SKM-1 treated with dmso at 0.1 percent for 144 hours (cell line): ENCODE results near the gene TSFM.
"Not testable (repeated sequence)": the region's sequence is repeated elsewhere in the genome, so short reads cannot be mapped to it uniquely, and the experiment has no call there.

Experiments
- DNase-seq: peaks from one replicate; lab custom pipeline; 2025; ENCODE audit not compliant: unreplicated experiment; lab: John Stamatoyannopoulos, UW

TSFM gene

GRCh38 chr12:57762463-57762862 lies 20.1 kb upstream of the TSFM start:
- no peak for DNase-seq

GRCh38 chr12:57763881-57764661 lies 18.5 kb upstream of the TSFM start:
- DNase-seq = no peak

GRCh38 chr12:57764662-57765002 lies 18.0 kb upstream of the TSFM start:
- no peak for DNase-seq

DNA sequence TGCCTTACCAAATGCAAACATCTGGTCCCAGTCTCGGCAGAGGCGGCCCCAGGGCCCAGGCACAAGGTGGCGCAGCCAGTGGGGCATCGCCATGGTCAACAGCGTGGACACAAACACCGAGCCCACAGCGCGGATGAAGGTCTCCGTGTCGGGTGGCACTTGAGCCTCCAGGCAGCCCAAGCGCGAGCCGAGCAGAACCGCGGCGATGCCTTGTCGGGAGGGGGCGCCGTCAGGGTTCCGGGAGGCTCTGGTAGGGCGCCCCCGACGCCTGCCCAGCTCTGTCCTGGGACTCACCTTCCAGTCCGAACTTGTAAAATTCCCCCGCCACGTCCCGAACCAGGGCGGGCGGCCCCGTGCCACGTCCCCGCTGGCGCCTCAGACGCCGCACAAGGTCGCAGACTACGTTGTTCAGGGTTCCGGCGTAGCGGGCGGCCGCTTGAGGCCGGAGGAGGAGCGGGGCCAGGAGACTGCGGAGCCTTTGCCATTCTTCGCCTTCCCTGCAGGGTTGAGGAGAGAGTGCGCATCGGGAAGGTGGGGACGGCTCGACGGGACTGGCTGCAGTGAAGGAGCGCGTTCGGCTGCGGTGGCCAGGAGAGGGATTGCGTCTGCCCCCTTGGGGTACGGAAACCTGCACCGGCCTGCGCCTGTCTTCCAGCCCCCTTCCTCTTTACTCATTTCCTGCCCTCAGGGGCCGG lies 17.4 kb upstream of the TSFM start:
- DNase-seq = peak; percentile 26

DNA sequence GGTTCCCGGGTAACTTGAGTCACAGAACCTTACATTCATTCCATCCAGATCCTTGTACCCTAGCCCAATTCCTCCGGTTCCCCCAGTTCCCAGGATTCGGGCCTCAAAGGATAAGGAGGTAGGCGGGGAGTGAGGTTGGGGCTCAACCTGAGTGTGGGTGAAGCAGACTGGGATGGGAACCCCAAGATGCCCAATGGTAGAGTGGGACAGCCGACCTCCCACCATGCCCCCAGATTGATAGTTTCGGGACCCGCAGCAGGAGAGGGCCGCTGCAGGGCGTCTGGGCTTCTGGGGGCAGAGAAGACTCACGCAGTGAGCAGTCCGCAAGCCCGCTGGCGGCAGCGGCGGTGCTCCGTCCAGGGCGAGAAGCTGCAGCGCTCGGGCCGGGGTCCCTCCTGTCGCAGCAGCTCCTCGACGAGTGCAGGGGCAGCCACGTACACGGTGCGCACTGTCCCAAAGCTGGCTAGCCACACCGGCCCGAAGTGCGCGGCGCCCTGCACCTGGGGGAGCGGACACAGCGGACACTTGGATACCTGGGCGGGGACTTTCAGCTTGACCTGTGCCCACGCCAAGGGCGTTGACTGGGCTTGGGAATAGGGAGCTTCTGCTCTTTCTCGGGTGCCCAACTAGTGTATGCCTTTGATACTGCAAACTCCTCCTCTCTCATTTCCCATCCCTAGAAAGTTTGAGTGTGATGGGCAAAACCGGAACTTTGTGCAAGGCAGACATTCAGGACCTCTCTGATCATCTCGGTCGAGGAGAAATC lies 16.7 kb upstream of the TSFM start:
- DNase-seq = no peak

GRCh38 chr12:57766464-57767304 lies 15.9 kb upstream of the TSFM start, which contains the start of gene CYP27B1:
CYP27B1 (minus strand) TSS chr12:57767078; CDS start chr12:57767041, 37 bp downstream.
- no peak for DNase-seq

- DNase-seq = no peak
Observed at GRCh38 chr12:57767305-57767698, 15.3 kb upstream of the TSFM start.

GRCh38 chr12:57767876-57768275 lies 14.7 kb upstream of the TSFM start:
- no peak for DNase-seq

DNA sequence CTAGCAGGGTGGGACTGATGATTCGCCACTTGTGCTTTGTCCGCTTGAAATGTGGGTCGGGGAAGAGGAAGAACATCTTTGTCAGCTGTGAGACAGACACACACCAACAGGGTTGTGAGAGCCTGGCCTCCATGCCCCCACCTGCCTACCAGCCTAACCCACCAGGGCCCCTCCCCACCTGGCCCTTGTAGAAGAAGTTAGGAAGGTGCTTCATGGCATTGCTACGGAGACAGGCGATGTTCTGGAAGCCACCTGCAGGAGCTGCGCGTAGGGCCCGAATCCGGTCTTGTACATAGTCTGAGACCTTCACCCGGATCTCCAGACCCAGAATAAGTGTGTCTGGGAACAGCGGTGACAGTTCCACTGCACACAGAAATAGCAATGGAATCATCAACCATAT lies 13.0 kb upstream of the TSFM start:
- no peak for DNase-seq

GRCh38 chr12:57770734-57771133 lies 11.9 kb upstream of the TSFM start:
- DNase-seq = no peak

DNA sequence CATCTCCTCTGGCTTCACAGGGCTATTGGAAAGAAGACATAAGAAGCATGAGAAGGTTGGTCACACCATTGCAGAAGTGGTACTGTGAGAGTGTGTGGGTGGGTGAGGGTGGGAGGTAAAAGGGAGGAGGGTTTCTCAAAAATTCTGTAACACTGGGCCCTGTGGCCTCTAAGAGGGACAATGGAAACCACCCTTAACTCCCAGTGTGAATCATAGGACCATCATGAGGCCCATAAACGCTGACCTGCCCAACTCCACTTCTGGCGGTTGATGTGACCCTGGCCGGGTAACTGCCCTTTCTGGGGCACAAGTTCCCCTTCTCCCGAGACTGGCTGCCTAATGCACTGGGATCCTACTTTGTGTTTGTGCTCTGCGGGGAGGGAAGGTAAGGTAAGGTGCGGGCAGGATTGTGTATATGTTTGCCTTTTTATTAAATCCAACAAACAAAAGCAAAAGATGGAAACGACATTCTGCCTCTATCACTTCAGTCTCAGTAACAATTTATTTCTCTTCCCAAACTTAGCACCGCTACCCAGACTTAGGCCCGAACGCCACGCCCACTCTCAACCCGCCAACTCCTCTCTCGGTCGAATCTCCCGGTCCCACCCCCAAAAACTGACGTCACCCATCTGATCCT lies 11.2 kb upstream of the TSFM start:
- peak; percentile 65 for DNase-seq

- DNase-seq = peak; percentile 78
Observed at GRCh38 chr12:57771873-57772428, 10.6 kb upstream of the TSFM start, which contains the start of gene METTL1. METTL1 (minus strand) TSS chr12:57772105; CDS start chr12:57772083, 22 bp downstream.

DNA sequence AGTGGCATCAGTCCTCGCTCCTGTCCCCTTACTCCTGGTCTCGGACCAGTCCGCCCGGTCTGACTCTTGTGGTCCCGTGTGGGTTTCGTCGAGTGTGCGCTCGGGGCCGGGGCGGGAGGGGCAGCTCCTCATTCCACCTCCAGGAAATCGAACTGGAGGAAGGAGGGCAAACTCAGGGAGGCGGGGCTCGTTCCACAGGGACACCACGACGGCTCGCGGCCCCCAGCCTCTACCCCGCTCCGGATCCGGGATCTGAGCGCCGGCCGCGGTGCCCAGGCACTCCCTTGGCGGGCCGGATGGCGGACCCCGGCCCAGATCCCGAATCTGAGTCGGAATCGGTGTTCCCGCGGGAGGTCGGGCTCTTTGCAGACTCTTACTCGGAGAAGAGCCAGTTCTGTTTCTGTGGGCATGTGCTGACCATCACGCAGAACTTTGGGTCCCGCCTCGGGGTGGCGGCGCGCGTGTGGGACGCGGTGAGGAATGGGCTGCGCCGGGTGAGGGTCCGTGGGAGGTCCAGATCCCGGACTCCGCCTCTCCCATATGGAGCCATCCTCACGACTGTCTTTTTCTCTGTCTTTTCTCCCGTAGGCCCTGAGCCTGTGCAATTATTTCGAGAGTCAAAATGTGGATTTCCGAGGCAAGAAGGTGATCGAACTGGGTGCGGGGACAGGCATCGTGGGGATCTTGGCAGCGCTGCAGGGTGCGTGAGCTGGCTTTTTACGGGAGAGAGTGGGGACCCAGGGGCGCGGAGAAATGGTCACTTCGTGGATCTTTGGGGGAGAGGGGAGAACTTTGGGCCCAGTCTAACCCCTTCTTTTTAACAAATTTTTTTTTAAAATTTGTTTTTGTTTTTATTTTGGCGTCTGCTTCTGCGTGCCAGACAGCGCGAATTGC lies 9.9 kb upstream of the TSFM start, which contains the start of gene EEF1AKMT3:
EEF1AKMT3 (plus strand) TSS at position 186 of the 894 bp plus-strand sequence; CDS start at position 297, 111 bp downstream.
- DNase-seq = no peak

- DNase-seq = not testable (repeated sequence)
Observed at GRCh38 chr12:57774634-57775033, 8.0 kb upstream of the TSFM start.

DNA sequence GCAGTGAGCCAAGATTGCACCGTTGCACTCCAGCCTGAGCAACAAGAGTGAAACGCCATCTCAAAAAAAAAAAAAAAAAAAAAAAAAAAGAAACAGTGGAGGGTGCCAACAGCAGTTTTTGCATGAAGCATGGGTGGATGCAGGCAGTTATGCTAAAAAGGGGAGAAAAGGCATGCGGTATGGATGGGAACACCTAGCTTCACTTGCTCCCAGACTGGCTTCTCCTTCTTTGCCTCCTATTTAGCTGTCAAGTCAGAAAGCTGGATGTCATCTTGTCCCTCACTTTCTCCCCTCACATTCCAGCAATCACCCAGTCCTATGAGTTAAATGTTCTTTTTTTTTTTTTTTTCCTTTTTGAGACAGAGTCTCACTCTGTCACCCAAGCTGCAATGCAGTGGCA lies 7.5 kb upstream of the TSFM start:
- no peak for DNase-seq

- DNase-seq = peak; percentile 36
Observed at GRCh38 chr12:57775563-57776246, 6.9 kb upstream of the TSFM start.

- no peak for DNase-seq
Observed at GRCh38 chr12:57776247-57776587, 6.4 kb upstream of the TSFM start.

DNA sequence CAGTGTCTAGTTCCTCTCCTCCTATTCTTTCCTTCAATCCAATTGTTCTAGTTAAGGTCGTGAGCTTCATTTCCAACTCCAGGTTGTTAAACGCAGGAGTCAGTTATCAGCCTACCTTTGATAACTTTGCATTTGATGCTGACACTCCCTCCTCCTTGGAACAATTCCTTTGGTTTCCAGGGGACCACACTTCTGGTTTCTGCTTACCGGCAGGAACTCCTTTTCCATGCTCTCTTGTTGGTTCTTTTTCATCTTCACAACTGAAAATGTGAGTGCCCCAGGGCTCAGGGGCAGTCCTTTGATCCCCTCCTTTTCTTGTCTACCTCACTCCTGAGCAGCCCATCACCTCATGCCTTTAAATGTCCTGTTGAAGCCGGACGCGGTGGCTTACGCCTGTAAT lies 5.2 kb upstream of the TSFM start:
- DNase-seq = no peak
